Omental fat pad (tissue), 4 donors: ENCODE results near the gene PDE4D. TPM values are rescaled to one million over a fixed set of nuclear protein-coding genes. Genes with fewer than 3 reads are reported as not detected.

ENCODE experiments used
- ATAC-seq: fragments of 150-250 bp; one replicate; pipeline ENCODE4 v1.9.1; 2016; ENCODE audit warnings: mild to moderate bottlenecking, moderate library complexity; ENCODE audit not compliant: low FRiP score
- DNase-seq: peaks from one replicate; pipeline ENCODE4 v3.0.0-alpha.2; 2019; ENCODE audit warnings: low spot score
- total RNA-seq, 4 donors: library from RNA; depleted of rRNA; stranded (reverse); fragments of >200 nt; gene quantifications; one replicate each; pipeline ENCODE4 v1.1.0, GENCODE V29; 2016
- TF ChIP-seq, protein P1 (sequence below), 3 donors: fragments of 450-650 bp; IDR thresholded peaks; one replicate each; pipeline ENCODE4 v1.5.1; 2016 to 2017; ENCODE audit warnings: antibody characterized with exemption in 3 of 3, mild to moderate bottlenecking in 3 of 3, moderate library complexity in 2 of 3

The PDE4D gene
- total RNA-seq, 4 donors from 2014 or later: 32.5 to 94.8 (median 43.2) TPM

DNA sequence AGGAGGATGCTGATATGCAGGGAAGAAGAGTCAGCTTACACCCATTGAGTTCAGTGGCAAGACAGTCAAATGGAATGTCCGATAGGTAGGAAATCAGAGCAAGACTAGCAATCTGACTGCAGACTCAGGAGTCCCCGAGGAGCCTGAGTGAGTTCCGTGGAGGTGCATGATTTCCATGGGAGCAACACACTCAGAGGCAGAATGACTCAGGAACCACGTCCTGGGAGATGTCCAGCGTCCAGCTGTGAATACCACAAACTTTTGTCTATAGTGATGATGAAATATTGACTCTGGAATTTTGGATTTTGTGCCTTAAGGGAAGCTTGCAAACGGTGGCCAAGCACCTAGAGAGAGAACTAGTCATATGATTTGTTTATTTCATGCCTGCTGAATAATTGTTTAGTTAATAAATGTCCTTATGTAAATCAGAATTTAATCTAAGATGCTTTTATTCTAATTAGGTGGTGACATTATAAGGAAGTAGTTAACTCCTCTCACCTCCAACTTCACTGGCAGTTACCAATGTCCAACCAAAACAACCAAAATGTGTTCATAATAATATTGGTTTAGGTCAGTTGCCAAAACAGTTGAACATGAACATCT lies 100.4 kb downstream of the PDE4D start:
- TF ChIP-seq, protein P1, sequence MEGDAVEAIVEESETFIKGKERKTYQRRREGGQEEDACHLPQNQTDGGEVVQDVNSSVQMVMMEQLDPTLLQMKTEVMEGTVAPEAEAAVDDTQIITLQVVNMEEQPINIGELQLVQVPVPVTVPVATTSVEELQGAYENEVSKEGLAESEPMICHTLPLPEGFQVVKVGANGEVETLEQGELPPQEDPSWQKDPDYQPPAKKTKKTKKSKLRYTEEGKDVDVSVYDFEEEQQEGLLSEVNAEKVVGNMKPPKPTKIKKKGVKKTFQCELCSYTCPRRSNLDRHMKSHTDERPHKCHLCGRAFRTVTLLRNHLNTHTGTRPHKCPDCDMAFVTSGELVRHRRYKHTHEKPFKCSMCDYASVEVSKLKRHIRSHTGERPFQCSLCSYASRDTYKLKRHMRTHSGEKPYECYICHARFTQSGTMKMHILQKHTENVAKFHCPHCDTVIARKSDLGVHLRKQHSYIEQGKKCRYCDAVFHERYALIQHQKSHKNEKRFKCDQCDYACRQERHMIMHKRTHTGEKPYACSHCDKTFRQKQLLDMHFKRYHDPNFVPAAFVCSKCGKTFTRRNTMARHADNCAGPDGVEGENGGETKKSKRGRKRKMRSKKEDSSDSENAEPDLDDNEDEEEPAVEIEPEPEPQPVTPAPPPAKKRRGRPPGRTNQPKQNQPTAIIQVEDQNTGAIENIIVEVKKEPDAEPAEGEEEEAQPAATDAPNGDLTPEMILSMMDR (IDR thresholded peaks at IDR 0.05): no peak
- DNase-seq (no peak), ATAC-seq (peak; percentile 53)

DNA sequence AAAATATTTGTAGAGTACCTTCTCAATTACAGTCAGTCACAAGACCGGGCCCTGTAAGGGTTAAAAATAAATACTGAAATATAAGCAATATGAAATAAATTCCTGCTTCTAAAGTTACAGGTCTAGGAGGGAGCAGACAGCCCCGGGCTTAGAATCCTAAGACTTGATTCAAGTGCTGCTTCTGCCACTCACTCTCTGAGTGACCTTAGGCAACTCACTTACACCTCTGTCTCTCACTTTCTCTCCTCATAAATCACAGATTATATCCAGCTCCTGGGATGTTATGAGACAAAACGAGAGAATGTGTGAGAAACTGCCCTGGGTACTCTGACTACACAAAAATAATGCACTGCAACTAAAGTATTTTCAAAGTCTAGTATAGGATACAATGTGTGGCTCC lies 101.9 kb downstream of the PDE4D start:
- DNase-seq: no peak
- no peak for ATAC-seq
- TF ChIP-seq, protein P1 (IDR thresholded peaks at IDR 0.05): no peak

DNA sequence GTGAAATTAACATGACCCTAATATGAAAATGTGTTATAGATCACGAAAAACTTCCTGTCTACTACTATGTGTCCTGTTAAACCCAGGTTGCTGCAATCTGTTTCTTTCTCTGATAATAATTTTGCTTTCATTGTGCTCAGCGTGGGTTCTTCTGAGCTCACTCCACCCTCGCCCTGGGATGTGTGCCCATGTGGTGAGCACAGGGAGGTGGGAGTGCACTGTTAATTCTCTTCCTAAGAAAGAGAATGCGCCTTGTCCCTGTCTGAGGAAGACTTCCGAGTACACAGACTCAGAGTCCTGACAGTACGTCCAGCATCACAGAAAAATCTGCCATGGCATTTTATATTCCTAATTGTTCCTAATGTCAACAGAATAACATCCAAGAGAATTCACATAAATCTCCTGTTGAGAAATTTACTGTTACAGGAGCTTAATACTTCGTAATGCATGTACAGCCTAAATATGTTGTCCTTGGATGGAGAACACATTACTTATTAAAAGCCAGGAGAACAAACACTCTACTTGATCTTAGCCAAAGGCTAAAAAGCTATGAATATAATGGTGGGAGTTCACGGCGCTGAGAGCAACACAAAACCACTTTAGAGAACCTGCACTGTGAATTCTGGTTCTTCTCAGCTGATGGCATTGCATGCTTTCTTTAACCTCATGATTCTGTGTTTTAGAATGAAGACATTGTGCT lies 102.6 kb downstream of the PDE4D start:
- TF ChIP-seq, protein P1 (IDR thresholded peaks at IDR 0.05): no peak
- ATAC-seq (peak; percentile 42), DNase-seq (no peak)

DNA sequence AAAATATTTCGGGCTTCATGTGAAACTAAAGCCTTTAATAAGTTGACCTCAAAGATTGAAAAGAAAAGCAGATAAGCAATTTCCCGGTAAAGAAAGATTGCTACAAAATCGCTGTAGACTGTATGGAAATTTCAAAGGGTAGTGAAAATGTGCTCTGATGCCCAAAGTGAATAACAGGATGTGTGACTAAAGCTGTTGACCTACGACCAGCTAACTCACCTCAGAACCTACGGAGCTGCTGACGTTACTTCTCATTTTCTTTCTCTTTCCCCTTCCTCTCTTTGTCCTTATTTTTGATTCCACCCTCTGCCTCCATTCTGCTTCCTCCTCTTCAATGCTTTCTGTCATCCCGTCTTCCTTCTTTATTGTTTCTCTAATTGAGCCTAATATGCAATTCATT lies 103.2 kb downstream of the PDE4D start:
- peak; percentile 45 for ATAC-seq
- no peak for DNase-seq
- TF ChIP-seq, protein P1 (IDR thresholded peaks at IDR 0.05): no peak

DNA sequence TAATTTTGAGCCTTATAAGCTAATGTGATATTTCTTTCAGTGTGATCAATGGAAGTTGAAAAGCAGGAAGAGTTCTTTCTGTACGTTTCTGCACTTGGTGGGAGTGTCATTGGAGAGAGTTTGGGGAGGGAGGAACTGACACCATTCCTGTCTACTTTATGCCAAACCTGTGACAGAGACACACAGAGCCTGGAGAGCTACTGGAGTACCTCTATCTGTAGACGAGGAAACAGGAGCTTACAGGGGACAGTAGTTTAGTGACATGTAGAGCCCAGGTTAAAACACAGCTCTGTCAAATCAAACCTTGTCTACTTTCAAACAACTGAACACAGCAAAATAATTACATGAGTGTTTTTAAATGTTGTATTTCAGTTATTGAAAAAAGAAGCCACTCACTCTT lies 103.6 kb downstream of the PDE4D start:
- DNase-seq (no peak), ATAC-seq (no peak)
- TF ChIP-seq, protein P1 (IDR thresholded peaks at IDR 0.05): no peak

DNA sequence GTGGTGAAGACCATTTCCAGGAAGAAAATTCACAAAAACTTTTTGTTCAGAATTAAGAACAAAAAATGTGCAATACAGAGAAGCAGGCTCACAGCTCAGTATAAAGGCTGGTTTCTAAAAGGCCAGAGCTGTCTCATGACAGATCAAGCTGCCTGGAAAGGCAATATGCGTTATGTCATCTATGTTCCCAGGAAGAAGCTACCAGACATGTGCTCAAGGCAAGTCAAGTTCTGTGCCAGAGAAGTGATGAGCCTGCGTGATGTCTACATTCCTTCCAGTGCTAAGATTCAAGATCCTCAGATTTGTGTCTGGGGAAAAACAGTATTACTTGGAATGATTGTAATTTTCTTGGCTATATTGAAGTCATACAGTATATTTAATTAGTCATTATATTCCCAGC lies 104.3 kb downstream of the PDE4D start:
- DNase-seq (no peak), ATAC-seq (no peak)
- TF ChIP-seq, protein P1 (IDR thresholded peaks at IDR 0.05): no peak

DNA sequence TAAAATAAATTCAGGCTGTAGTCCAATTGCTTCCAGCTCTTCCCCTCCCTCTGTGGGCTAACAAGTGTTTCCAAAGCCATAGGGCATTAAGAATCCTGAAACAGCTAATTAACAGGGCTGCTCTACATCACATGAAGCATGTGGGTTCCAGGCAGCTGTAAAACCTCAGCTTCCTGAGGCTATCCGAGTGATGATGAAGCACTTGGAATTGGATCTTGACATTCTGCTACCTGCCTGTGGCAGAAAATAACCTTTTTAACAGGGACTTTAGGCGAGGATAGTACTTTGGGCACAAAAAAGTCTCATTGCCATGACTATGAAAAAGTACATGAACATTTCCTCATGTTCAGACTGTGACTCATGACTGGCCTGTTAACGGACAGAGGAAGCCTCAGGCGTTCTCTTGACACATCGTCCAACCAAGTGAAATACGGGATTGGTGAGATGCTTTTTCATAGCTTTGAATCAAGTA lies 107.2 kb downstream of the PDE4D start:
- DNase-seq (no peak), ATAC-seq (no peak)
- TF ChIP-seq, protein P1 (IDR thresholded peaks at IDR 0.05): no peak
